ENCODE data around the gene IGLL1.
"Not testable (repeated sequence)": the region's sequence is repeated elsewhere in the genome, so short reads cannot be mapped to it uniquely, and the experiment has no call there.

Gene IGLL1

DNA sequence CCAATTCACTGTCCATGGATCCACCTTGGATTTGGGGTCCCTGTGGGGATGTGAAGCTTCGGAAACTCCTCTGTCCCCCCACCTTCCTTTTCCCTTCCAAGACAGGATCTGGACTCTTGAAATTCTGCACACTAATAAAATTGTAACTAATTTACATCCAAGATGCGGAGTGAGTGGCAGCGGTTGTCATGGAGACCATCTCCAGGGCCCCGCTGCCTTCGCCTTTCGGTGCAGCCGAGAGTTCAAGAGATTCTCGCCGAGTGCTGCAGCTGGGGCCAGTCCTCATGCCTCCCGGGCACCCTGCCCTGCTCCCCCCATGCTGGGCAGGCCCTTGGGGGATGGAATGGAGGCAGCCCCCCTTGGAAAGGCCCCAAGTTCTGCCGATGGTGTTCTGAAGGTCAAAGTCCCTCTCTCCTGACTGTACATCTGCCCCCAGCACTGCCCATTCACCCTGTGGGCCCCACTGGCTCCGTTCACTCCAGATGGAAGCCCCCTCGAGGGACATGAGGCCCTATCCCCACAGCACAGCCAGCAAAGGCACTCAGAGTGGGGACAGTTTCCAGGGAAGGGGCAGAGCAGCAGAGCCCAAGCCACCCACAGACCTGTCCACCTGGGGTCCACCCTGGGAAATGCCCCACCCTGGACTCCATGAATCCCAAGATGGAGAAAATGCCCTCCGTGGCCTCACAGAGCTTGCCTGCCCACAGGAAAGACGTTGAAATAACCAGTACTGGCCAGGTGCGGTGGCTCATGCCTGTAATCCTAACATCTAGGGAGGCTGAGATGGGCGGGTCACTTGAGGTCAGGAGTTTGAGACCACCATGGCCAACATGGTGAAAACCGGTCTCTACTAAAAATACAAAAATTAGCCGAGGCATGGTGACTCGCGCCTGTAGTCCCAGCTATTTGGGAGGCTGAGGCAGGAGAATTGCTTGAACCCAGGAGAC, 25.9 kb downstream of the IGLL1 start:
- no peak for DNase-seq
- Histone ChIP-seq H3K4me1 (ENCODE audit: control insufficient read depth, insufficient read depth, low read length, poor library complexity, severe bottlenecking) (no peaks in the 10 kb centered on the region), H3K9me3 (ENCODE audit: control insufficient read depth, low read length) (no peaks in the 10 kb centered on the region), H3K4me3 (ENCODE audit: insufficient read depth, low read depth, low read length, poor library complexity, severe bottlenecking) (no peak overlapping the region), H3K36me3 (ENCODE audit: control insufficient read depth, insufficient read depth, low read length) (no peaks in the 10 kb centered on the region), H3K27me3 (replicated peaks; ENCODE audit: control insufficient read depth, insufficient read depth, low read length, poor library complexity, severe bottlenecking) (no peaks in the 10 kb centered on the region), H3K27ac (ENCODE audit: insufficient read depth, low read length, poor library complexity, severe bottlenecking) (no peak overlapping the region)

DNA sequence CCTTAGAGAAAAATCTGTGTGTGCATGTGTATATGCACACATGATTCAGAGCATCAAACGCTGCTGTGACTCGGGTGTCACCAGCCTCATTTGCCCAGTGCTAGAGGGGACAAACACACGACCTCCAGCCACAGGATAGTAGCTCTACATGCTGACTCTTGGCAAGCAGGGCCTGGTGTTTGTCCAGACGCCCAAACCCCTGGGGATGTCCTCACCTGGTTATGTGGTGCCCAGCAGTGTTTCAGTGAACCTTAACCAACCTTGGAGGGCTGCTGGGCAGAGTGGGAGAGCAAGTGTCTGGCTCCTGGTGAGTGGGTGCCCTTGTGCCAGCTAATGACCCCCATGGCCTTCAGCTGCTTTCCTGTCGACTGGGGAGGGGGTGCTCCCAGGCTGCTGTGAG, 26.7 kb downstream of the IGLL1 start:
- Histone ChIP-seq H3K9me3 (ENCODE audit: control insufficient read depth, low read length) (no peaks in the 10 kb centered on the region), H3K4me3 (ENCODE audit: insufficient read depth, low read depth, low read length, poor library complexity, severe bottlenecking) (no peak overlapping the region), H3K36me3 (ENCODE audit: control insufficient read depth, insufficient read depth, low read length) (no peaks in the 10 kb centered on the region), H3K4me1 (ENCODE audit: control insufficient read depth, insufficient read depth, low read length, poor library complexity, severe bottlenecking) (no peaks in the 10 kb centered on the region), H3K27me3 (replicated peaks; ENCODE audit: control insufficient read depth, insufficient read depth, low read length, poor library complexity, severe bottlenecking) (no peaks in the 10 kb centered on the region), H3K27ac (ENCODE audit: insufficient read depth, low read length, poor library complexity, severe bottlenecking) (no peak overlapping the region)
- DNase-seq = no peak

DNA sequence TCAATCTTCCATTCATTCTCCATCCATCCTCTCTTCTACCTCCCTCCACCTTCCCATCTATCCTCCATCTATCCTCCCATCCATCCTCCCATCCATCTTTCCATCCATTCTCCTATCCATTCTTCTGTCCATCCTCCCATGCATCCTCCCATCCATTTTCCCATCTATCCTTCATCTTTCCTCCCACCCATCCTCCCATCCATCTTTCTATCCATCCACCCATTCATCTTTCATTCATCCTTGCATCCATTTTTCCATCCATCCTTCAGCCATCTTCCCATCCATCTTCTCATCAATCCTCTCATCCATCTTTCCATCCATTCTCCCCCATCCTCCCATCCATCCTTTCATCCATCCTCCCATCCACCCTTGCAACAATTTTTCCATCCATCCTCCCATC, 27.5 kb downstream of the IGLL1 start:
- Histone ChIP-seq H3K36me3 (ENCODE audit: control insufficient read depth, insufficient read depth, low read length) (no peaks in the 10 kb centered on the region), H3K4me1 (ENCODE audit: control insufficient read depth, insufficient read depth, low read length, poor library complexity, severe bottlenecking) (no peaks in the 10 kb centered on the region), H3K27me3 (replicated peaks; ENCODE audit: control insufficient read depth, insufficient read depth, low read length, poor library complexity, severe bottlenecking) (no peaks in the 10 kb centered on the region), H3K27ac (ENCODE audit: insufficient read depth, low read length, poor library complexity, severe bottlenecking) (no peak overlapping the region), H3K4me3 (ENCODE audit: insufficient read depth, low read depth, low read length, poor library complexity, severe bottlenecking) (no peak overlapping the region), H3K9me3 (ENCODE audit: control insufficient read depth, low read length) (no peaks in the 10 kb centered on the region)
- no peak for DNase-seq

DNA sequence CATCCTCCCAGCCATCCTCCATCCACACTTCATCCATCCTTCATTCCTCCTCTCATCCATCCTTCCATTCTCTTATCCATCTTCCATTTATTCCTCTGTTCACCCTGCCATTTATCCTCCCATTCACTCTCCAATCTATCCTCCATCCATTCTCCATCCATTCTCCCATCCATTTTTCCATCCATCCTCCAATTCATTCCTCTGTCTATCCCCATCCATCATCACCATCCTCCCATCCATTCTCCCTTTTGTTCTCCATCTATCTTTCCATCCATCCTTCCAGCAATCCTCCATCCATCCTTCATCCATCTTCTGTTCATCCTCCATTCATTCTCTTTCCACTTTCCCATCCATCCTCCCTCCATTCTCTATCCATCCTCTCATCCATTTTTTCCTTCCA, 28.7 kb downstream of the IGLL1 start:
- Histone ChIP-seq H3K27ac (ENCODE audit: insufficient read depth, low read length, poor library complexity, severe bottlenecking) (no peak overlapping the region), H3K9me3 (ENCODE audit: control insufficient read depth, low read length) (no peaks in the 10 kb centered on the region), H3K4me3 (ENCODE audit: insufficient read depth, low read depth, low read length, poor library complexity, severe bottlenecking) (no peak overlapping the region), H3K36me3 (ENCODE audit: control insufficient read depth, insufficient read depth, low read length) (no peaks in the 10 kb centered on the region), H3K4me1 (ENCODE audit: control insufficient read depth, insufficient read depth, low read length, poor library complexity, severe bottlenecking) (no peaks in the 10 kb centered on the region), H3K27me3 (replicated peaks; ENCODE audit: control insufficient read depth, insufficient read depth, low read length, poor library complexity, severe bottlenecking) (no peaks in the 10 kb centered on the region)
- DNase-seq = no peak

DNA sequence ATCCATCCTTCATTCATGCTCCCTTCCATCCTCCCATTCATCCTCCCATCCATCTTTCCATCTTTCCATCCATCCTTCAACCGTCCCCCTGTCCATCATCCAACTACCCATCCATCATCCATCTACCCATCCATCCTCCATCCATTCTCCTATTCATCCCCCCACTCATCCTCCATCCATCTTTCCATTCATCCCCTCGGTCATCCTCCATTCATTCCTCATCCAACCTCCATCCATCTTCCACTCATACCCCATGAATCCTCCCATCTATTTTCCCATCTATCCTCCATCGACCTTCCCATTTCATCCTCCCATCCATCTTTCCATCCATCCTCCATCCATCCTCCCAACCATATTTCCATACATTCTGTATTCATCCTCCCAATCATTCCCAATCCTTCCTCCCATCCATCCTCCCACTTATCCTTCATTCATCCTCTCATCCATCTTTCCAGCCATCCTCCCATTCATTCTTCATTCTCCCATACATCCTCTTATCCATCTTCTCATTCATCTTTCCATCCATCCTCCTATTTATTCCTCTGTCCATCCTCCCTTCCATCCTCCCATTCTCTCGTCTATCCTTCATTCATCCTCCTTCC, 29.9 kb downstream of the IGLL1 start:
- Histone ChIP-seq H3K4me3 (ENCODE audit: insufficient read depth, low read depth, low read length, poor library complexity, severe bottlenecking) (no peak overlapping the region), H3K27me3 (replicated peaks; ENCODE audit: control insufficient read depth, insufficient read depth, low read length, poor library complexity, severe bottlenecking) (no peaks in the 10 kb centered on the region), H3K9me3 (ENCODE audit: control insufficient read depth, low read length) (no peaks in the 10 kb centered on the region), H3K27ac (ENCODE audit: insufficient read depth, low read length, poor library complexity, severe bottlenecking) (no peak overlapping the region), H3K4me1 (ENCODE audit: control insufficient read depth, insufficient read depth, low read length, poor library complexity, severe bottlenecking) (no peaks in the 10 kb centered on the region), H3K36me3 (ENCODE audit: control insufficient read depth, insufficient read depth, low read length) (no peaks in the 10 kb centered on the region)
- no peak for DNase-seq

DNA sequence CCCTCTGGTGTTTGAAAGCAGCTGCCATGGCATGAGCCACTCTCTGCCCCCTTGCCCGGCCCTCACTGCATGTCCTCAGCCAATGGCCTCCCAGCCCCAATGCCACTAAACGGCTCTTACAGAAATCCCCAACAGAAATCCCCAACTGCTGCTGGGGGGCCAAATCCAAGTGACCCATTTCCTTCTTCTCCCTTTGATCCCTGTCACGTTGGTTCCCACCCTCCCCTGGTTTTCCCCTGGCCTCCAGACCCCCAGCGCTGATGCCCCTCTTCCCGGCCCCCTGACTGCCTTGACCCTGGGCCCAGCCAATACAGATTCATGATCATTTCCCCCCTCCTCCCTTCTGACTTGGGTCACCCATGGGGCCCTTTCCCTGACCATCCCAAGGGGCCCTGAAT, 30.9 kb downstream of the IGLL1 start:
- no peak overlapping the region for H3K4me3 ChIP-seq (ENCODE audit: insufficient read depth, low read depth, low read length, poor library complexity, severe bottlenecking)
- no peaks in the 10 kb centered on the region for H3K36me3 ChIP-seq (ENCODE audit: control insufficient read depth, insufficient read depth, low read length)
- no peaks in the 10 kb centered on the region for H3K27me3 ChIP-seq (replicated peaks; ENCODE audit: control insufficient read depth, insufficient read depth, low read length, poor library complexity, severe bottlenecking)
- H3K9me3 ChIP-seq (ENCODE audit: control insufficient read depth, low read length) = no peaks in the 10 kb centered on the region
- no peaks in the 10 kb centered on the region for H3K4me1 ChIP-seq (ENCODE audit: control insufficient read depth, insufficient read depth, low read length, poor library complexity, severe bottlenecking)
- DNase-seq = no peak
- H3K27ac ChIP-seq (ENCODE audit: insufficient read depth, low read length, poor library complexity, severe bottlenecking) = no peak overlapping the region

DNA sequence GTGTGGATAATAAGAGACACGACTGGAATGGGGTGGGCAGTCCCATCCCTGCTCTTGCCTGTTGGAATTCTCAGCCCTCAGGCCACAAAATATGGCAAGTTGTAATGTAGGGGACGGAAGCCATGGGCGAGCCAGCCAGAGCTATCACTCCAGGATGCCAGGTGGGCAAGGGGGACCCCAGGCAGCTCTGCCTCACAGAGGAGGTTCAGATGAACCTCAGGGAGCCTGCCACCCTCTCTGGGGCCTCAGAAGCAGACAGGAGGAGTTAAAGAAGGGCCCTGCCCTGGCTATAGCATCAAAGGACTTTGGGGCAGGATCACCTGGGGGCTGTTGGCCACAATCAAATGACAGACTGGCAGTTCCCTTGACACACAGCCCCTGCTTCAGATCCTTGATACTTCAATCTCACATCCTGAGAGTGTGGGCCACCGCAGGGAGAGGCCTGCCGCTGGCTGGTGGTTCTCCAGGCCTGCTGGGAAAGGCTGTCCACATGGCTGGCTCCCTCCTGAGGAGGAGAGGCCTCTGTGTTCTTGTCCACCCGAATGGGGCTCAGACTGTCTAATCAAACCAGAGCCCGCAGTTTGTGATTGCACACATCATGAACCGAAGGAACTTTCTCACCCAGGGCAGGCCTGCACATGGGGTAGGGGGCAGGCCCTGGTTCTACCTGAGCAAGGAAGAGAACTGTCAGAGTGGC, 31.4 kb downstream of the IGLL1 start:
- Histone ChIP-seq H3K4me3 (ENCODE audit: insufficient read depth, low read depth, low read length, poor library complexity, severe bottlenecking) (no peak overlapping the region), H3K4me1 (ENCODE audit: control insufficient read depth, insufficient read depth, low read length, poor library complexity, severe bottlenecking) (no peaks in the 10 kb centered on the region), H3K27me3 (replicated peaks; ENCODE audit: control insufficient read depth, insufficient read depth, low read length, poor library complexity, severe bottlenecking) (no peaks in the 10 kb centered on the region), H3K9me3 (ENCODE audit: control insufficient read depth, low read length) (no peaks in the 10 kb centered on the region), H3K36me3 (ENCODE audit: control insufficient read depth, insufficient read depth, low read length) (no peaks in the 10 kb centered on the region), H3K27ac (ENCODE audit: insufficient read depth, low read length, poor library complexity, severe bottlenecking) (no peak overlapping the region)
- DNase-seq = no peak

DNA sequence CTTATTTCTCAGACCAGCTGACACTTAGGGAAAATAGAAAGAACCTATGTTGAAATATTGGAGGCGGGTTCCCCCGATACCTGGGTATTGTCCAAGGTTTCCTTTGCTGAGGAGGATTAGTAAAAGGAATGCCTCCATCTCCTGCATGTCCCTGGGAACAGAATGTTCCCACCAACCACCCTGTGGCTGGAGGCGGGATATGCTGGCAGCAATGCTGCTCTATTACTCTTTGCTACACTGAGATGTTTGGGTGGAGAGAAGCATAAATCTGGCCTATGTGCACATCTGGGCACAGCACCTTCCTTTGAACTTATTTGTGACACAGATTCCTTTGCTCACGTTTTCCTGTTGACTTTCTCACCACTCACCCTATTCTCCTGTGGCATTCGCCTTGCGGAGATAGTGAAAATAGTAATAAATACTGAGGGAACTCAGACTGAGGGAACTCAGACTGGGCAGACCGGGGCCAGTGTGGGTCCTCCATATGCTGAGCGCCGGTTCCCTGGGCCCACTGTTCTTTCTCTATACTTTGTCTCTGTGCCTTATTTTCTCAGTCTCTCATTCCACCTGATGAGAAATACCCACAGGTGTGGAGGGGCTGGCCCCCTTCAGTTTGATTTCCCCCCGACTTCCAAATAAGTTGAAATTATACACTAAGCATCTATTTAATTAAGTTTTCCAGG, 32.1 kb downstream of the IGLL1 start:
- Histone ChIP-seq H3K4me1 (ENCODE audit: control insufficient read depth, insufficient read depth, low read length, poor library complexity, severe bottlenecking) (no peaks in the 10 kb centered on the region), H3K27me3 (replicated peaks; ENCODE audit: control insufficient read depth, insufficient read depth, low read length, poor library complexity, severe bottlenecking) (no peaks in the 10 kb centered on the region), H3K4me3 (ENCODE audit: insufficient read depth, low read depth, low read length, poor library complexity, severe bottlenecking) (no peak overlapping the region), H3K27ac (ENCODE audit: insufficient read depth, low read length, poor library complexity, severe bottlenecking) (no peak overlapping the region), H3K9me3 (ENCODE audit: control insufficient read depth, low read length) (no peaks in the 10 kb centered on the region), H3K36me3 (ENCODE audit: control insufficient read depth, insufficient read depth, low read length) (no peaks in the 10 kb centered on the region)
- DNase-seq = no peak

DNA sequence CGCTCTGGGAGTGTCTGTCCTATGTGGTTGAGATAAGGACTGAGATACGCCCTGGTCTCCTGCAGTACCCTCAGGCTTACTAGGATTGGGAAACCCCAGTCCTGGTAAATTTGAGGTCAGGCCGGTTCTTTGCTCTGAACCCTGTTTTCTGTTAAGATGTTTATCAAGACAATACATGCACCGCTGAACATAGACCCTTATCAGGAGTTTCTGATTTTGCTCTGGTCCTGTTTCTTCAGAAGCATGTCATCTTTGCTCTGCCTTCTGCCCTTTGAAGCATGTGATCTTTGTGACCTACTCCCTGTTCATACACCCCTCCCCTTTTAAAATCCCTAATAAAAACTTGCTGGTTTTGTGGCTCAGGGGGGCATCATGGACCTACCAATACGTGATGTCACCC, 32.7 kb downstream of the IGLL1 start:
- H3K4me3 ChIP-seq (ENCODE audit: insufficient read depth, low read depth, low read length, poor library complexity, severe bottlenecking); DNase-seq; H3K9me3 ChIP-seq (ENCODE audit: control insufficient read depth, low read length); H3K4me1 ChIP-seq (ENCODE audit: control insufficient read depth, insufficient read depth, low read length, poor library complexity, severe bottlenecking); H3K36me3 ChIP-seq (ENCODE audit: control insufficient read depth, insufficient read depth, low read length); H3K27me3 ChIP-seq (replicated peaks; ENCODE audit: control insufficient read depth, insufficient read depth, low read length, poor library complexity, severe bottlenecking); H3K27ac ChIP-seq (ENCODE audit: insufficient read depth, low read length, poor library complexity, severe bottlenecking): not testable (repeated sequence)

All from effector memory CD4-positive, alpha-beta T cell (primary cell).